GM12892 (cell line): ENCODE data around the gene FEZ2.

Source experiments
- POLR2A ChIP-seq: IDR thresholded peaks from 2 replicates; pipeline ENCODE4 v1.6.1; 2011; ENCODE audit warnings: low read depth, low read length, control low read depth
- POLR2AphosphoS5 ChIP-seq: IDR thresholded peaks from 2 replicates; pipeline ENCODE4 v1.6.1; 2011; ENCODE audit warnings: low read depth, low read length, control low read depth

DNA sequence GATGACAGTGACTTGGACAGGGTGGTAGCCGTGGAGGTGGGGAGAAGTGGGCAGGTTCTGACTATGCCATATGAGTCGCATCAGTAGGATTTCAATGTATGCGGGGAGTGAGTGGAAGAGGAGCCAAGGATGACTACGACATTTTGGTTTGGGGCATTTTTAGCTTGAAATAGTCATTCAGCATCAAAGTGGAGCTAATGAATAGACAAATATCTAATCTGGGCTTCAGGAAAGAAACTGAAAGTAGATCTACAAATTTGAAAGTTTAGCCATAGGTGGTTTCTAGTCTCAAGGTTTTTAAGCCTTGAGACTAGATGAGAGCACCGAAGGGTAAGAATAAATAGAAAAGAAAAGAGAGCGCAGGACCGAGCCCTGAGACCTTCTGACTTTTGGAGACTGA lies 58.3 kb downstream of the FEZ2 start:
- TF ChIP-seq POLR2AphosphoS5 (no peak), POLR2A (no peak)
